Activated naive CD8-positive, alpha-beta T cell treated with anti-CD3 and anti-CD28 coated beads for 36 hours (primary cell): ENCODE results near the gene ST8SIA1. TPM values are rescaled to one million over a fixed set of nuclear protein-coding genes. Genes with fewer than 3 reads are reported as not detected.

Experiments
- DNase-seq: peaks from one replicate; pipeline ENCODE4 v3.0.0; 2021
- H3K27ac Mint-ChIP-seq: one replicate; pipeline ENCODE4 v1.8.0; 2022; ENCODE audit warnings: mild to moderate bottlenecking, moderate library complexity, mixed read lengths
- H3K27me3 Mint-ChIP-seq: one replicate; pipeline ENCODE4 v1.8.0; 2022; ENCODE audit warnings: mild to moderate bottlenecking, mixed read lengths
- H3K36me3 Mint-ChIP-seq: one replicate; pipeline ENCODE4 v1.8.0; 2021; ENCODE audit warnings: mild to moderate bottlenecking, mixed read lengths
- H3K4me1 Mint-ChIP-seq: one replicate; pipeline ENCODE4 v1.8.0; 2021; ENCODE audit warnings: mixed read lengths
- H3K4me3 Mint-ChIP-seq: one replicate; pipeline ENCODE4 v1.8.0; 2022; ENCODE audit warnings: mild to moderate bottlenecking, moderate library complexity, mixed read lengths
- H3K9me3 Mint-ChIP-seq: one replicate; pipeline ENCODE4 v1.8.0; 2022; ENCODE audit warnings: mixed read lengths
- total RNA-seq, 2 experiments: library from RNA; stranded (reverse); gene quantifications; one replicate each; pipeline ENCODE4 v1.2.3, GENCODE V29; 2021

ST8SIA1 gene
- total RNA-seq, 2 experiments from 2014 or later = 0.28 to 0.49 TPM

- H3K27me3 Mint-ChIP-seq = peaks cover 4% of the 10 kb centered on the region
- H3K4me3 Mint-ChIP-seq = no peak overlapping the region
- H3K9me3 Mint-ChIP-seq = no peaks in the 10 kb centered on the region
- no peaks in the 10 kb centered on the region for H3K36me3 Mint-ChIP-seq
- H3K27ac Mint-ChIP-seq = no peak overlapping the region
- DNase-seq = no peak
- H3K4me1 Mint-ChIP-seq = no peaks in the 10 kb centered on the region
Observed at GRCh38 chr12:22215467-22216253, 118.8 kb downstream of the ST8SIA1 start.

- H3K36me3 Mint-ChIP-seq = no peaks in the 10 kb centered on the region
- H3K4me3 Mint-ChIP-seq = no peak overlapping the region
- H3K9me3 Mint-ChIP-seq = no peaks in the 10 kb centered on the region
- H3K4me1 Mint-ChIP-seq = no peaks in the 10 kb centered on the region
- no peak for DNase-seq
- no peak overlapping the region for H3K27ac Mint-ChIP-seq
- peaks cover under 1% of the 10 kb centered on the region for H3K27me3 Mint-ChIP-seq
Observed at GRCh38 chr12:22211128-22211527, 123.4 kb downstream of the ST8SIA1 start.

GRCh38 chr12:22209422-22209821, 125.1 kb downstream of the ST8SIA1 start:
- DNase-seq = no peak
- Mint-ChIP-seq H3K4me3 (no peak overlapping the region), H3K9me3 (no peaks in the 10 kb centered on the region)

GRCh38 chr12:22206111-22206728, 128.3 kb downstream of the ST8SIA1 start:
- Mint-ChIP-seq H3K4me3 (no peak overlapping the region), H3K9me3 (peaks cover 3% of the 10 kb centered on the region), H3K4me1 (no peaks in the 10 kb centered on the region), H3K27me3 (no peaks in the 10 kb centered on the region), H3K36me3 (no peaks in the 10 kb centered on the region), H3K27ac (no peak overlapping the region)
- no peak for DNase-seq

More at GRCh38 chr12:22209422-22209821, 125.1 kb downstream of the ST8SIA1 start:
- no peak overlapping the region for H3K27ac Mint-ChIP-seq
- H3K36me3 Mint-ChIP-seq = no peaks in the 10 kb centered on the region
- H3K27me3 Mint-ChIP-seq = no peaks in the 10 kb centered on the region
- H3K4me1 Mint-ChIP-seq = no peaks in the 10 kb centered on the region

GRCh38 chr12:22204391-22204790, 130.1 kb downstream of the ST8SIA1 start:
- Mint-ChIP-seq H3K4me1 (no peaks in the 10 kb centered on the region), H3K4me3 (no peak overlapping the region), H3K27ac (no peak overlapping the region), H3K9me3 (peaks cover 3% of the 10 kb centered on the region), H3K27me3 (no peaks in the 10 kb centered on the region), H3K36me3 (no peaks in the 10 kb centered on the region)
- DNase-seq = no peak

GRCh38 chr12:22202847-22203246, 131.7 kb downstream of the ST8SIA1 start:
- Mint-ChIP-seq H3K4me3 (no peak overlapping the region), H3K27me3 (no peaks in the 10 kb centered on the region), H3K27ac (no peak overlapping the region), H3K9me3 (peaks cover 3% of the 10 kb centered on the region), H3K4me1 (no peaks in the 10 kb centered on the region), H3K36me3 (no peaks in the 10 kb centered on the region)
- no peak for DNase-seq

- peaks cover 3% of the 10 kb centered on the region for H3K9me3 Mint-ChIP-seq
- no peak overlapping the region for H3K27ac Mint-ChIP-seq
- H3K27me3 Mint-ChIP-seq = no peaks in the 10 kb centered on the region
- H3K4me1 Mint-ChIP-seq = no peaks in the 10 kb centered on the region
- no peak overlapping the region for H3K4me3 Mint-ChIP-seq
- DNase-seq = no peak
- H3K36me3 Mint-ChIP-seq = no peaks in the 10 kb centered on the region
Observed at GRCh38 chr12:22201101-22201500, 133.4 kb downstream of the ST8SIA1 start.

- no peak for DNase-seq
- no peaks in the 10 kb centered on the region for H3K9me3 Mint-ChIP-seq
- no peaks in the 10 kb centered on the region for H3K36me3 Mint-ChIP-seq
- H3K27me3 Mint-ChIP-seq = no peaks in the 10 kb centered on the region
- no peaks in the 10 kb centered on the region for H3K4me1 Mint-ChIP-seq
- no peak overlapping the region for H3K4me3 Mint-ChIP-seq
- no peak overlapping the region for H3K27ac Mint-ChIP-seq
Observed at GRCh38 chr12:22196236-22196635, 138.3 kb downstream of the ST8SIA1 start.

- Mint-ChIP-seq H3K4me1 (no peaks in the 10 kb centered on the region), H3K36me3 (no peaks in the 10 kb centered on the region), H3K27me3 (no peaks in the 10 kb centered on the region), H3K27ac (no peak overlapping the region), H3K9me3 (no peaks in the 10 kb centered on the region), H3K4me3 (no peak overlapping the region)
- DNase-seq = no peak
Observed at GRCh38 chr12:22190969-22191368, 143.5 kb downstream of the ST8SIA1 start.

GRCh38 chr12:22188431-22188830, 146.1 kb downstream of the ST8SIA1 start:
- Mint-ChIP-seq H3K4me3 (no peak overlapping the region), H3K9me3 (no peaks in the 10 kb centered on the region), H3K27ac (no peak overlapping the region), H3K27me3 (no peaks in the 10 kb centered on the region), H3K4me1 (no peaks in the 10 kb centered on the region), H3K36me3 (no peaks in the 10 kb centered on the region)
- no peak for DNase-seq

GRCh38 chr12:22180705-22181104, 153.8 kb downstream of the ST8SIA1 start:
- Mint-ChIP-seq H3K27ac (no peak overlapping the region), H3K27me3 (no peaks in the 10 kb centered on the region), H3K4me1 (no peaks in the 10 kb centered on the region), H3K4me3 (no peak overlapping the region), H3K9me3 (no peaks in the 10 kb centered on the region), H3K36me3 (no peaks in the 10 kb centered on the region)
- DNase-seq = no peak

GRCh38 chr12:22173177-22173576, 161.3 kb downstream of the ST8SIA1 start:
- Mint-ChIP-seq H3K27me3 (no peaks in the 10 kb centered on the region), H3K27ac (no peak overlapping the region), H3K4me3 (no peak overlapping the region), H3K9me3 (no peaks in the 10 kb centered on the region), H3K4me1 (peaks cover 5% of the 10 kb centered on the region), H3K36me3 (no peaks in the 10 kb centered on the region)
- DNase-seq = no peak

GRCh38 chr12:22172501-22172900, 162.0 kb downstream of the ST8SIA1 start:
- Mint-ChIP-seq H3K4me3 (no peak overlapping the region), H3K9me3 (no peaks in the 10 kb centered on the region), H3K36me3 (no peaks in the 10 kb centered on the region), H3K4me1 (peaks cover 5% of the 10 kb centered on the region), H3K27me3 (no peaks in the 10 kb centered on the region), H3K27ac (no peak overlapping the region)
- DNase-seq = no peak

GRCh38 chr12:22169376-22169775, 165.1 kb downstream of the ST8SIA1 start:
- H3K4me1 Mint-ChIP-seq = peaks cover 12% of the 10 kb centered on the region
- peaks cover 2% of the 10 kb centered on the region for H3K9me3 Mint-ChIP-seq
- no peak overlapping the region for H3K4me3 Mint-ChIP-seq
- no peaks in the 10 kb centered on the region for H3K27me3 Mint-ChIP-seq
- DNase-seq = no peak
- no peak overlapping the region for H3K27ac Mint-ChIP-seq
- H3K36me3 Mint-ChIP-seq = no peaks in the 10 kb centered on the region

GRCh38 chr12:22164139-22164538, 170.4 kb downstream of the ST8SIA1 start:
- no peak for DNase-seq
- no peaks in the 10 kb centered on the region for H3K36me3 Mint-ChIP-seq
- H3K27ac Mint-ChIP-seq = peak overlapping the region; percentile 50
- H3K4me3 Mint-ChIP-seq = peak overlapping the region; percentile 20
- H3K4me1 Mint-ChIP-seq = peaks cover 34% of the 10 kb centered on the region
- H3K27me3 Mint-ChIP-seq = no peaks in the 10 kb centered on the region
- H3K9me3 Mint-ChIP-seq = peaks cover 4% of the 10 kb centered on the region

GRCh38 chr12:22163594-22163993, 170.9 kb downstream of the ST8SIA1 start:
- peaks cover 4% of the 10 kb centered on the region for H3K9me3 Mint-ChIP-seq
- no peaks in the 10 kb centered on the region for H3K27me3 Mint-ChIP-seq
- H3K36me3 Mint-ChIP-seq = no peaks in the 10 kb centered on the region
- DNase-seq = no peak
- H3K27ac Mint-ChIP-seq = no peak overlapping the region
- H3K4me1 Mint-ChIP-seq = peaks cover 34% of the 10 kb centered on the region
- H3K4me3 Mint-ChIP-seq = peak overlapping the region; percentile 25
